CD4-positive, alpha-beta T cell (primary cell): ENCODE data around the gene IL13. TPM values are rescaled to one million over a fixed set of nuclear protein-coding genes. Genes with fewer than 3 reads are reported as not detected.

Source experiments
- ATAC-seq: fragments of 200-7000 bp; cut with Tn5 transposase; one replicate; pipeline ENCODE4 v1.10.0; 2022; ENCODE audit warnings: mild to moderate bottlenecking; ENCODE audit not compliant: poor library complexity
- CTCF ChIA-PET: fragments of 350-600 bp; sonication (Branson Sonifier 250); formaldehyde crosslinking; loops from one replicate; lab custom pipeline; 2021; ENCODE audit warnings: antibody characterized with exemption, inconsistent platforms; lab: Charles Lee
- POLR2A ChIA-PET: fragments of 350-600 bp; sonication (Branson Sonifier 250); formaldehyde crosslinking; loops from one replicate; lab custom pipeline; 2021; ENCODE audit warnings: antibody characterized with exemption, inconsistent platforms; lab: Charles Lee
- DNase-seq, 14 experiments: peaks; one replicate each; pipeline ENCODE4 v3.0.0-alpha.2; 2013 to 2020; ENCODE audit warnings: mixed read lengths in 2 of 14
- H3K27ac ChIP-seq, 2 donors: one replicate each; pipeline versions ENCODE4 v1.5.1 to v1.7.0; 2013; ENCODE audit warnings: low read length in 2 of 2, low read depth in 1 of 2, mild to moderate bottlenecking in 1 of 2
- H3K27me3 ChIP-seq, 2 experiments: 1 replicate in 1 of 2; 2 replicates in 1 of 2; pipeline versions ENCODE4 v1.6.1 to v1.7.0; 2013; ENCODE audit warnings: low read length in 2 of 2, control low read depth in 1 of 2, mild to moderate bottlenecking in 1 of 2, moderate library complexity in 1 of 2; ENCODE audit not compliant: insufficient read depth in 2 of 2, control insufficient read depth in 1 of 2
- H3K36me3 ChIP-seq: one replicate; pipeline ENCODE4 v1.6.1; 2013; ENCODE audit warnings: low read length, control low read depth; ENCODE audit not compliant: insufficient read depth
- H3K4me1 ChIP-seq: one replicate; pipeline ENCODE4 v1.6.1; 2013; ENCODE audit warnings: low read length, control low read depth; ENCODE audit not compliant: insufficient read depth
- H3K4me3 ChIP-seq: one replicate; pipeline ENCODE4 v1.5.1; 2013; ENCODE audit warnings: mild to moderate bottlenecking, low read length, moderate library complexity
- H3K9me3 ChIP-seq, 2 experiments: 1 replicate in 1 of 2; 2 replicates in 1 of 2; pipeline versions ENCODE4 v1.6.1 to v1.7.0; 2013; ENCODE audit warnings: low read length in 2 of 2, mild to moderate bottlenecking in 2 of 2, control low read depth in 1 of 2, moderate library complexity in 1 of 2; ENCODE audit not compliant: control insufficient read depth in 1 of 2, insufficient read depth in 1 of 2
- H3K27ac Mint-ChIP-seq: one replicate; pipeline ENCODE4 v1.8.0; 2020; ENCODE audit warnings: mixed read lengths
- H3K27me3 Mint-ChIP-seq: one replicate; pipeline ENCODE4 v1.8.0; 2021; ENCODE audit warnings: mixed read lengths
- H3K36me3 Mint-ChIP-seq: one replicate; pipeline ENCODE4 v1.8.0; 2021; ENCODE audit warnings: low read depth, mixed read lengths
- H3K4me1 Mint-ChIP-seq: one replicate; pipeline ENCODE4 v1.8.0; 2021; ENCODE audit warnings: low read depth, mixed read lengths
- H3K4me3 Mint-ChIP-seq: one replicate; pipeline ENCODE4 v1.8.0; 2020; ENCODE audit warnings: mild to moderate bottlenecking, mixed read lengths
- H3K9me3 Mint-ChIP-seq: one replicate; pipeline ENCODE4 v1.8.0; 2020; ENCODE audit warnings: mixed read lengths
- CTCF ChIP-seq: fragments of 200-600 bp; IDR thresholded peaks from one replicate; pipeline ENCODE4 v1.8.0; 2022; ENCODE audit warnings: antibody characterized with exemption, mild to moderate bottlenecking
- intact Hi-C, 2 experiments: fragments of 100-400 bp; cut with DNase I in 1 of 2; cut with micrococcal nuclease in 1 of 2; formaldehyde crosslinking; loops; one replicate each; pipeline versions ENCODE4 v1.15.1 to v1.9.0; 2023 to 2025; cut with DNase I, micrococcal nuclease
- total RNA-seq, 174 experiments: library from RNA in 2 of 174; stranded (reverse) in 2 of 174; gene quantifications; one replicate each; pipeline ENCODE4 v1.2.3 and lab custom pipeline; 2021 to 2026

Gene IL13
- total RNA-seq, 2 experiments from 2014 or later: 0.17 TPM; not detected in 1

DNA sequence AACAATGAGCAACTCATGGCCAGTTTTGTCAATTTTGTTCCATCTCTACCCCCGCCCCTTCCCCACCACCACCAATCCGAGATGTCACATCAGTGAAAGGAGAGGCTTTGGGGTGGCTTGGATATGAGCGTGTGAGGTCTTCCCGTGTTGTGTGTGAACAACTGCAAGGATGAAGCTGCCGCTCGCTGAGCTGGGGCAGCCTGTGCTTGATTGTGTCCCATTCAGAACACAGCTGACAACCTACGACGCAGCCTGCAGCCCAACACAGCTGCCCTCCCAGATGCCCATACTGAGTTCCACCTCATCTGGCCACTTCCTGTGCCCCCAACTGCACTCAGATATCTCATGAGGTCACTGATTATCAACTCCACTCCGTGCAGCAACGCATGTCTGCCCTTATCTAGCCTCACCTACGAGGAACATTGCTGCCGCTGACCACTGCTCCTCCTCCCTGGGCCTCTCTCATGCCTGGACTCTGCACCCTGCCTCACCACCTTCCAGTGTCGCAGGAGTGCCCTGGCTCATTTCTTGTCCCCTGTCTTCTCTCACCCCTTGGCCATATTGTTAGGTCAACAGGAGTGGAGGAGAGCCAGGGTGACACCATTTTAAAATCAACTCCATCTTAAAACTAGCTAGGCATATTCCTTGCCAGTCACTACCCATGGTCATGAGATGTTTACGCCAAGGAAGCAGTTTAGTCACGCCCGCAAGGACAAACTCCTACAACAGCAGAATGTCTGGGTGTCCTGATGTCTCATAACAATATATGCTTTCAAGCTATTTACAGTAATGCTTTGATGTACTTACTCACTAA is 8.5 kb downstream of the IL13 start:
- Histone ChIP-seq H3K9me3 (peaks cover 0 to 3% of the 10 kb centered on the region in 2 experiments), H3K4me1 (peaks cover 17% of the 10 kb centered on the region), H3K27ac (no peak overlapping the region), H3K36me3 (no peaks in the 10 kb centered on the region), H3K4me3 (no peak overlapping the region), H3K27me3 (no peaks in the 10 kb centered on the region)
- Mint-ChIP-seq H3K9me3 (no peaks in the 10 kb centered on the region), H3K27me3 (no peaks in the 10 kb centered on the region), H3K4me1 (no peaks in the 10 kb centered on the region), H3K4me3 (no peak overlapping the region), H3K27ac (no peak overlapping the region), H3K36me3 (no peaks in the 10 kb centered on the region)
- intact Hi-C loops: no loop called here
- CTCF ChIA-PET: no interaction called here
- TF ChIP-seq CTCF: no peak
- DNase-seq (no peak), ATAC-seq (no peak)
- POLR2A ChIA-PET: no interaction called here

- ChIA-PET CTCF (no interaction called here), POLR2A (no interaction called here)
- TF ChIP-seq CTCF: no peak
- intact Hi-C loops: no loop called here
- Mint-ChIP-seq H3K27ac (no peak overlapping the region), H3K9me3 (no peaks in the 10 kb centered on the region), H3K36me3 (no peaks in the 10 kb centered on the region), H3K4me3 (no peak overlapping the region), H3K27me3 (no peaks in the 10 kb centered on the region), H3K4me1 (no peaks in the 10 kb centered on the region)
- H3K4me3 ChIP-seq: no peak overlapping the region
- no peaks in the 10 kb centered on the region for H3K36me3 ChIP-seq
- ATAC-seq: no peak
- peaks cover 17% of the 10 kb centered on the region for H3K4me1 ChIP-seq
- no peak for DNase-seq
- H3K27ac ChIP-seq: no peak overlapping the region
- H3K9me3 ChIP-seq: peaks cover 0 to 3% of the 10 kb centered on the region in 2 experiments
- H3K27me3 ChIP-seq: no peaks in the 10 kb centered on the region
Measured at GRCh38 chr5:132667309-132667708, 9.3 kb downstream of the IL13 start.

DNA sequence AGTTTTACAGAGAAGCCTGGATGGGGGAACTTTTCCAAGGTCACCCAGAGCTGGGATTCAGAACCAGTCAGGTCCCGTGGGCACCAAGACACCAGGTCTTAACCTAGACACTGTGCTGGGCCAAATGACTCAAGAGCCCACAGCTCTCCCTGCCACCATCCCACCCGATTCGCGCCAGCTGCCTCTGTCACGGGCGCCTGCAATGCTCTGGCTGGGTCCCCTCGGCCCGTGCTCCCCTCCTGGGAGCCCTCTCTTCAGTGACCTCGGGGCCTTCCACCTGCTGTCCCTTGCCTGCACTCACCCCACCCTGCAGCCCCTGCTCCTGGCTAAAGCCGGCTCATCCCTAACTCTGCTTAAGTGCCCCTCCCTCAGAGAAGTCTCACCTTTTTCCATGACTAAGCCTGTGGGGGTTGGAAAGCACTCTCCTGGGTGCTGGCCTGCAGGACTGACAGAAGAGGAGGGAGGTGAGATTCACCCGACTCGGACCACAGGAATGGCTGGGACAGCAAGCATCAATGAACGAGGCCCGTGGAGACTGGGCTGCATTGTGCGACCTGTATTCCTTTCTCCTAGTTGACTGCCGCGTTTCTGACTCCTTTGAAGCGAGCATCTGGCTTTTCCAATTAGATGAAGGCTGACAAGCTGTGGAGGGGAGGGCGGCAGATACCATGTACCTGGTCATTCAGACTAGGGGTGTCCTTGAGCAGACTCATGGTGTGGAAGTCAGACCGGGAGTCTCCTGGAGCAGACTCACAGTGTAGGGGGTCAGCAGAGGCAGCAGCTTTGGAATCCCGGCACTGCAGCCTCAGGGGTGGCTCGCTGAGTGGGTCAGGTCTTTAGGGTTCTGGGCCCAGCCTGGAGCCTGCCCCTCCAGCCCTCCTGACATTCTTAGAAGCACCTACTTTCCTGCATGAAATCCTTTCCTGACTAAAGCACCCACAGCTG is 10.1 kb downstream of the IL13 start:
- no peaks in the 10 kb centered on the region for H3K27me3 Mint-ChIP-seq
- H3K27ac Mint-ChIP-seq: no peak overlapping the region
- POLR2A ChIA-PET: no interaction called here
- no peaks in the 10 kb centered on the region for H3K9me3 Mint-ChIP-seq
- CTCF ChIA-PET: no interaction called here
- Histone ChIP-seq H3K4me3 (no peak overlapping the region), H3K36me3 (no peaks in the 10 kb centered on the region), H3K4me1 (peaks cover 13% of the 10 kb centered on the region), H3K27me3 (no peaks in the 10 kb centered on the region), H3K27ac (no peak overlapping the region), H3K9me3 (peaks cover 0 to 3% of the 10 kb centered on the region in 2 experiments)
- H3K36me3 Mint-ChIP-seq: no peaks in the 10 kb centered on the region
- ATAC-seq: no peak
- no peak overlapping the region for H3K4me3 Mint-ChIP-seq
- H3K4me1 Mint-ChIP-seq: no peaks in the 10 kb centered on the region
- intact Hi-C loops: no loop called here
- no peak for TF ChIP-seq CTCF
- no peak for DNase-seq
